Measurements from ENCODE around the gene GABRB2.

The GABRB2 gene

DNA sequence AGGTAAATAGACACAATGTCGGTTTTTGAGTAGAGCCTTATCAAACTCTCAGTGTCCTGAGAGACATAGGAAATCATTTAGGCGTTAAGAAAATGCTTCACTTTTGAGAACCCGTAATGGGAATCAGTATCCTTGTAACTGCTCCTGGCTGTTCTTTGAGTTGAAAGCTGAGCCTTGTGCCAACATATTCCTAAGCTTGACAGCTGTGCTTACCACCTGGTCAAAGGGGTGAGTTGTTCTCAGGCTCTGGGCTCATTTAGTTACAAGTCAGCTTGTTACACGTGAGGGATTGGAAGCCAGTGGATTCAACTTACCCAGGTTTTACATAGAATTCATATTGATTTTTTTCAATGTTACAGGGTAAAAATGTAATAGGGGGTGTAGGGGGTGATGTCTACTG is 145.9 kb downstream of the GABRB2 start:
- Histone ChIP-seq H2BK5ac (ENCODE audit: low read depth, low read length, poor library complexity, severe bottlenecking) (no peak overlapping the region), H3K14ac (ENCODE audit: low read length in 2 of 2) (no peak overlapping the region), H2BK12ac (ENCODE audit: low read length in 2 of 2) (no peak overlapping the region), H3K27ac (ENCODE audit: low read length, poor library complexity, severe bottlenecking) (no peak overlapping the region), H4K8ac (ENCODE audit: low read length) (no peak overlapping the region), H3K23ac (ENCODE audit: low read length in 2 of 2) (no peak overlapping the region), H4K91ac (ENCODE audit: low read length) (no peak overlapping the region), H3K4me2 (ENCODE audit: low read length, poor library complexity, severe bottlenecking) (no peak overlapping the region), H3K4me3 (ENCODE audit: insufficient read depth in 1 of 2, low read depth in 1 of 2, low read length in 2 of 2) (no peak overlapping the region), H2AK5ac (ENCODE audit: low read length, severe bottlenecking) (no peak overlapping the region), H2BK15ac (ENCODE audit: low read depth, poor library complexity, severe bottlenecking) (no peak overlapping the region), H3K9me3 (ENCODE audit: control insufficient read depth, low read length) (no peaks in the 10 kb centered on the region), H3K4me1 (ENCODE audit: control insufficient read depth, insufficient read depth, low read depth, low read length) (no peaks in the 10 kb centered on the region), H3K27me3 (ENCODE audit: control insufficient read depth in 1 of 2, insufficient read depth in 1 of 2, low read length in 2 of 2) (no peaks in the 10 kb centered on the region), H2AFZ (ENCODE audit: low read depth, low read length) (no peak overlapping the region), H3K79me1 (replicated peaks; ENCODE audit: low read length, poor library complexity, severe bottlenecking) (no peaks in the 10 kb centered on the region), H3K9ac (ENCODE audit: low read length) (no peak overlapping the region), H3K4ac (ENCODE audit: low read depth in 1 of 2, low read length in 2 of 2) (no peak overlapping the region), H2BK120ac (ENCODE audit: low read depth, low read length) (no peak overlapping the region), H3K36me3 (ENCODE audit: control insufficient read depth in 1 of 2, insufficient read depth in 2 of 2, low read depth in 1 of 2, low read length in 2 of 2) (no peaks in the 10 kb centered on the region), H3K18ac (ENCODE audit: low read depth in 1 of 2, low read length in 2 of 2) (no peak overlapping the region)
- WGBS, result 83% methylated on average over 3 of the region's 4 CpGs
- no peak for DNase-seq

DNA sequence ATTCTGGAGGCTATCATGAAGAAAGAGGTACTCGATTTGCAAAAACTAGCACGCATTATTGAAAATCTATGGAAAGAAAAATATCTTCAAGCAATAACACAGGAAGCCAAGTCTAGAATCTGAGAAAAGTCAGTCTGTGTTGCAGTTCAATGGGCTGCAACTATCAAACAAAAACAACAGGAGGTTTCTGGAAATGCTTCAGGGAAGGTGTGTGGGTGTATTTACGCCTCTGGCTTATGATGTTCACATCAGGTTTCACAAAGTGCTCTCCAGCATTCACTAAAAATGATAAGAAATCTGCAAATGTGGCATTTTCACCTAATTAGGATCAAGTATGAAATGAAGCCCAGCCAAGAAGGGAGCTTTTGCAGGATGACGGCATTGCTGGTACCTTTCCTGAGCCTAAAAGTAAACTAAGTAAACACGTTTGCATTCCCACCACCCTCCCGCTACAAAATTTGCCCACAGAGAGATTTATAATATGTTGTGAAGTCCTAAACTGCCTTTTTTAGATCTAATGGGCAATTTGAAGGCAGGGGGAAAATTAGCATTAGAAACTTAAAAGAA is 146.4 kb downstream of the GABRB2 start:
- WGBS, result 83% methylated on average over 2 of the region's 6 CpGs
- no peaks in the 10 kb centered on the region for H3K4me1 ChIP-seq (ENCODE audit: control insufficient read depth, insufficient read depth, low read depth, low read length)
- no peaks in the 10 kb centered on the region for H3K27me3 ChIP-seq (ENCODE audit: control insufficient read depth in 1 of 2, insufficient read depth in 1 of 2, low read length in 2 of 2)

DNA sequence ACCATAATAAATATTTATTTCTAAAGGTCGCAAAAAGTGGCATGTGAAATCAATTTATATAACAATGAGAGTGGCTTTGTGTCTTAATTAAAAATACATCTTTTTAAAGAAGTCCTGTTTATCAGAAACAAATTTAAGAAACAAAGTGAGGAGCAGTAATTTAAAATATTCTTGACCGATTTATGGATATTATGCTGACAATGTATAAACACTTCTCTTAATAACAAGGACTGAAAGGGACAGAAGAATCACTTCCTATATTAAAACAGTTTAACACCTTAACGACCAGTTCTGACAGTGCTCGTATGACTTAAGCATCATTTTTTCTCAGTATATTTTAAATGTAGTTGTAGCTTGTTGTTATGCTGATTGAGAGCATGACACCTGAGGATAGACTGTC is 149.1 kb downstream of the GABRB2 start:
- H3K9ac ChIP-seq (ENCODE audit: low read length), result no peak overlapping the region
- H2BK15ac ChIP-seq (ENCODE audit: low read depth, poor library complexity, severe bottlenecking), result no peak overlapping the region
- H3K36me3 ChIP-seq (ENCODE audit: control insufficient read depth in 1 of 2, insufficient read depth in 2 of 2, low read depth in 1 of 2, low read length in 2 of 2), result no peaks in the 10 kb centered on the region
- no peak overlapping the region for H3K4ac ChIP-seq (ENCODE audit: low read depth in 1 of 2, low read length in 2 of 2)
- no peaks in the 10 kb centered on the region for H3K27me3 ChIP-seq (ENCODE audit: control insufficient read depth in 1 of 2, insufficient read depth in 1 of 2, low read length in 2 of 2)
- no peak overlapping the region for H2BK12ac ChIP-seq (ENCODE audit: low read length in 2 of 2)
- no peak overlapping the region for H3K18ac ChIP-seq (ENCODE audit: low read depth in 1 of 2, low read length in 2 of 2)
- H3K23ac ChIP-seq (ENCODE audit: low read length in 2 of 2), result no peak overlapping the region
- H4K91ac ChIP-seq (ENCODE audit: low read length), result no peak overlapping the region
- H2BK120ac ChIP-seq (ENCODE audit: low read depth, low read length), result no peak overlapping the region
- no peak overlapping the region for H4K8ac ChIP-seq (ENCODE audit: low read length)
- DNase-seq, result no peak
- H2AFZ ChIP-seq (ENCODE audit: low read depth, low read length), result no peak overlapping the region
- no peak overlapping the region for H3K27ac ChIP-seq (ENCODE audit: low read length, poor library complexity, severe bottlenecking)
- H3K4me2 ChIP-seq (ENCODE audit: low read length, poor library complexity, severe bottlenecking), result no peak overlapping the region
- H3K79me1 ChIP-seq (replicated peaks; ENCODE audit: low read length, poor library complexity, severe bottlenecking), result no peaks in the 10 kb centered on the region
- no peak overlapping the region for H3K4me3 ChIP-seq (ENCODE audit: insufficient read depth in 1 of 2, low read depth in 1 of 2, low read length in 2 of 2)
- H3K9me3 ChIP-seq (ENCODE audit: control insufficient read depth, low read length), result no peaks in the 10 kb centered on the region
- no peak overlapping the region for H2AK5ac ChIP-seq (ENCODE audit: low read length, severe bottlenecking)
- no peaks in the 10 kb centered on the region for H3K4me1 ChIP-seq (ENCODE audit: control insufficient read depth, insufficient read depth, low read depth, low read length)
- WGBS, result 82% methylated on average over 2 of the region's 4 CpGs
- H3K14ac ChIP-seq (ENCODE audit: low read length in 2 of 2), result no peak overlapping the region
- H2BK5ac ChIP-seq (ENCODE audit: low read depth, low read length, poor library complexity, severe bottlenecking), result no peak overlapping the region

More for the DNA sequence above, 146.4 kb downstream of the GABRB2 start:
- Histone ChIP-seq H3K4me3 (ENCODE audit: insufficient read depth in 1 of 2, low read depth in 1 of 2, low read length in 2 of 2) (no peak overlapping the region), H3K4me2 (ENCODE audit: low read length, poor library complexity, severe bottlenecking) (no peak overlapping the region), H3K9me3 (ENCODE audit: control insufficient read depth, low read length) (no peaks in the 10 kb centered on the region), H3K27ac (ENCODE audit: low read length, poor library complexity, severe bottlenecking) (no peak overlapping the region), H2BK12ac (ENCODE audit: low read length in 2 of 2) (no peak overlapping the region), H2BK15ac (ENCODE audit: low read depth, poor library complexity, severe bottlenecking) (no peak overlapping the region), H4K91ac (ENCODE audit: low read length) (no peak overlapping the region), H3K18ac (ENCODE audit: low read depth in 1 of 2, low read length in 2 of 2) (no peak overlapping the region), H2AK5ac (ENCODE audit: low read length, severe bottlenecking) (no peak overlapping the region), H2BK5ac (ENCODE audit: low read depth, low read length, poor library complexity, severe bottlenecking) (no peak overlapping the region), H3K9ac (ENCODE audit: low read length) (no peak overlapping the region), H3K36me3 (ENCODE audit: control insufficient read depth in 1 of 2, insufficient read depth in 2 of 2, low read depth in 1 of 2, low read length in 2 of 2) (no peaks in the 10 kb centered on the region), H3K4ac (ENCODE audit: low read depth in 1 of 2, low read length in 2 of 2) (no peak overlapping the region), H3K23ac (ENCODE audit: low read length in 2 of 2) (no peak overlapping the region), H3K79me1 (replicated peaks; ENCODE audit: low read length, poor library complexity, severe bottlenecking) (no peaks in the 10 kb centered on the region), H2AFZ (ENCODE audit: low read depth, low read length) (no peak overlapping the region), H2BK120ac (ENCODE audit: low read depth, low read length) (no peak overlapping the region), H3K14ac (ENCODE audit: low read length in 2 of 2) (no peak overlapping the region), H4K8ac (ENCODE audit: low read length) (no peak overlapping the region)
- no peak for DNase-seq

DNA sequence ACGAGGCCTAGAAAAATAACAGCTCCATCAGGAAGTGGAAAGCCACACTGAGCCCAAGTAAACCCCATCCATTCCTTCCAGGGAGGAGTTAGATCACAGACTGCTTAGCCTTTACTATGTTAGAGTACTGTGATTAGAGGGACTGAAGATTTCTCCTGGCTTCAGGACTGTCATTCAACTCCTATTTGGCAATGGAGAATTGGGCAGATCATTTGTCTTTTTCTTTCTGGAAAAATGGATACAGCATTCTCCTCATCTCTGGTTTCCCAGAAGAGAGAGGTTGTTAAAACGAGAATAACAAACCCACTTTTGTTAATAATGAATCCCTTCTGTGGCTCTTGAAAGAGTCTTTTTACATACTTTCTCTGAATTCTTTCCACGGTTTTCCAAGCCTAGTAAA is 150.4 kb downstream of the GABRB2 start:
- Histone ChIP-seq H2AFZ (ENCODE audit: low read depth, low read length) (no peak overlapping the region), H3K36me3 (ENCODE audit: control insufficient read depth in 1 of 2, insufficient read depth in 2 of 2, low read depth in 1 of 2, low read length in 2 of 2) (no peaks in the 10 kb centered on the region), H3K18ac (ENCODE audit: low read depth in 1 of 2, low read length in 2 of 2) (no peak overlapping the region), H3K4me1 (ENCODE audit: control insufficient read depth, insufficient read depth, low read depth, low read length) (no peaks in the 10 kb centered on the region), H3K4ac (ENCODE audit: low read depth in 1 of 2, low read length in 2 of 2) (no peak overlapping the region), H3K27me3 (ENCODE audit: control insufficient read depth in 1 of 2, insufficient read depth in 1 of 2, low read length in 2 of 2) (no peaks in the 10 kb centered on the region), H3K23ac (ENCODE audit: low read length in 2 of 2) (no peak overlapping the region), H2BK12ac (ENCODE audit: low read length in 2 of 2) (no peak overlapping the region), H2AK5ac (ENCODE audit: low read length, severe bottlenecking) (no peak overlapping the region), H3K79me1 (replicated peaks; ENCODE audit: low read length, poor library complexity, severe bottlenecking) (no peaks in the 10 kb centered on the region), H3K27ac (ENCODE audit: low read length, poor library complexity, severe bottlenecking) (no peak overlapping the region), H2BK15ac (ENCODE audit: low read depth, poor library complexity, severe bottlenecking) (no peak overlapping the region), H2BK5ac (ENCODE audit: low read depth, low read length, poor library complexity, severe bottlenecking) (no peak overlapping the region), H2BK120ac (ENCODE audit: low read depth, low read length) (no peak overlapping the region), H3K9ac (ENCODE audit: low read length) (no peak overlapping the region), H3K4me3 (ENCODE audit: insufficient read depth in 1 of 2, low read depth in 1 of 2, low read length in 2 of 2) (no peak overlapping the region), H3K14ac (ENCODE audit: low read length in 2 of 2) (no peak overlapping the region), H3K4me2 (ENCODE audit: low read length, poor library complexity, severe bottlenecking) (no peak overlapping the region), H4K91ac (ENCODE audit: low read length) (no peak overlapping the region), H3K9me3 (ENCODE audit: control insufficient read depth, low read length) (no peaks in the 10 kb centered on the region), H4K8ac (ENCODE audit: low read length) (no peak overlapping the region)
- 50% methylated on average over 1 of the region's 3 CpGs for WGBS
- no peak for DNase-seq

All from mesenchymal stem cell (in vitro differentiated cells and primary cell).